GM19395 (cell line): ENCODE measurements around the gene TNRC6B.

Source experiments
- ATAC-seq: cut with Tn5 transposase; IDR thresholded peaks from one replicate; pipeline ENCODE4 v1.9.1; 2021; ENCODE audit warnings: mild to moderate bottlenecking, moderate library complexity; ENCODE audit not compliant: unreplicated experiment

Gene TNRC6B

GRCh38 chr22:40238425-40239344, 61.0 kb downstream of the TNRC6B start:
- ATAC-seq, result no peak

DNA sequence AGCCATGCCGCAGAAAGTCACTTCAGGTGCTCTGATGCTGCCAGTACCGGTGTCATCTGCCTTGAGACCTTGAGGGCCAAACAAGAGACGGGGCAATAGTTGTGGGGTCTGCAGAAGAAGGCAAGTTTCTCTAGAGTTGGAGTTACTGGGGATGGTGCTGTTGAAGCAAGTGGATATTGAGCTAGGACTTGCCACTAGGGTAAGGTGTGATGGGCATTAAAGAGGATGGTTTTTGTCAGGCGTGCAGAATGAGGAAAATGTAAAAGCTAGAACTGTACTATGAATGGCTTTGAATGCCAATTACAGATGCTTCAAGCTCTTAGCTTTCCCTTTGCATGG, 61.6 kb downstream of the TNRC6B start:
- no peak for ATAC-seq

GRCh38 chr22:40240160-40240559, 62.4 kb downstream of the TNRC6B start:
- ATAC-seq, result no peak

- ATAC-seq, result no peak
Measured at GRCh38 chr22:40240686-40241085, 63.0 kb downstream of the TNRC6B start.

DNA sequence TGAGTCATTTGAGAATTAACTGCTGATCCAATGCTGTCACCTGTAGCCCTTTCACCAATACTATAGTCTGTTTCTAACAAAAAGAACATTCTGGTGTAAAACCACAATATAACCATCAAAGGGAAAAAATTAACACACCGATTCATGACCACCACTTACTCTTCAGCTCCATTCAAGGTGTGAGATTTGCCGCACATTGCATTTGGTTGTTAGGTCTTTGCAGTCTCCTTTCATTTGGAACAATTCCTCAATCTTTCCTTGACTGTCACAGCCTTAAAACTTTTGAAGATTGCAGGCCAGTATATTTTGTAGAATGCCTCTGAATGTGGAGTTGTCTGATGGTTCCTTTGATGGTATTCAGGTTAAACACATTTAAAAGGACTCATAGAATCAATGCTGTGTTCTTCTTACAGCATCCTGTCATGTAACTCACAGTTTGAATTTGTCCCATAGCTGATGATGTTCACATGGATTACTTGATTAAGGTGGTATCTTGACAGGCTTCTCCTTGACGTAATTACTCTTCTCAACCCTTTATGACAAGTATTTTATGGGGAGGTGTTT, 63.6 kb downstream of the TNRC6B start:
- ATAC-seq, result no peak

GRCh38 chr22:40243891-40244290, 66.2 kb downstream of the TNRC6B start:
- no peak for ATAC-seq

- no peak for ATAC-seq
Measured at GRCh38 chr22:40244586-40244985, 66.9 kb downstream of the TNRC6B start.

GRCh38 chr22:40247976-40248375, 70.3 kb downstream of the TNRC6B start:
- no peak for ATAC-seq

DNA sequence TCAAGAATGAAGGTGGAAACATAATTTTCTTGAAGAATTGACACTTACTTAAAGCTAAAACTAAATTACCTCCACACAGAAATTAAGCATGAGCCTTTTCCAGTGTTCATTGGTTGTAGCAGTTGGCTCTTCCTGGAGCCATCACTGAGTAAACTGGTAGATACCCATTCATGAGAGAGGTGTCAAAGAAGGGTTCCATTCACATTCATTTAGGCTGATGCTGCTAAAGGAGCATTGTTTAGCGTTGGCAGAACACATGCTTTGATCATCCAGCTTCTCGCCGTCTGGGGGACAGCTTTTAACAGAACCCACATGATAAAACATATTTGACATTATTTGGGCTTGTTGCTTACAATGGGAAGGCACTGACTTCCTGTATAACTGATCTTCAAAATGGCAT, 71.6 kb downstream of the TNRC6B start:
- no peak for ATAC-seq

- ATAC-seq, result no peak
Measured at GRCh38 chr22:40250608-40251007, 72.9 kb downstream of the TNRC6B start.

DNA sequence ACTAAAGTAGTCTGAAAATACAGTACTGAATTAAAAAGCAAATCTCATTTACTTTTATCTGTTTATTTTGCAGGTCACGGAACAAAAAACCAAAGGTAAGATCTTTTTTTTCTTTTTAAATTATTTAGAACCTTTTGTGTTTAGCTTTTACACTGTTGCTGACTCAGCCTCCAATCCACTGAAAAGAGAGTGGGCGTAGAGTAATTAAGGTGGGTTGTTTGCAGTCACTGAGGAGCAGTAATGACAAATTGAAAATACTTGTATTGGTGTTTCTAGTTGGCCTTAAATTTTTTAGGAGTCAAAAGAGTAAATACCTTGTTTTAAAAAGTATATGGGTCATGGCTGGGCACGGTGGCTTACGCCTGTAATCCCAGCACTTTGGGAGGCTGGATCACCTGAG, 73.4 kb downstream of the TNRC6B start:
- ATAC-seq, result no peak

DNA sequence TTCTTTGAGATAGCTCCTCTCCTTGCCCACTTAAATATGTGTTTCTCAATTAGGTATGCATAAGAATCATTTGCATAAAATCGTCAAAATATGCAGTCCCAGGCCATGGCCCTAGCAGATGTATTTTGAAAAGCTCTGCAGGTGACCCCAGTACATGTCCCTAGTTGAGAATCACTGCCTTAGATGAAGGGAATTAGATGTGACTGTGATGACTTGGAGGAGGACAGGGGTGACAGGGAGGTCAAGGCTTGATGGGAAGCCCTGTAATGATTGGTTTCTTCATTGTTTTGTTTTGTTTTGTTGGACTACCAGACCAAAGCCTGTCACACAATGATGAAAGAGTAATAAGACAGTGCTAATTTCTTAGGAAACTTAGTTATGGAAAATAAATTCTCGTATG, 74.4 kb downstream of the TNRC6B start:
- no peak for ATAC-seq

DNA sequence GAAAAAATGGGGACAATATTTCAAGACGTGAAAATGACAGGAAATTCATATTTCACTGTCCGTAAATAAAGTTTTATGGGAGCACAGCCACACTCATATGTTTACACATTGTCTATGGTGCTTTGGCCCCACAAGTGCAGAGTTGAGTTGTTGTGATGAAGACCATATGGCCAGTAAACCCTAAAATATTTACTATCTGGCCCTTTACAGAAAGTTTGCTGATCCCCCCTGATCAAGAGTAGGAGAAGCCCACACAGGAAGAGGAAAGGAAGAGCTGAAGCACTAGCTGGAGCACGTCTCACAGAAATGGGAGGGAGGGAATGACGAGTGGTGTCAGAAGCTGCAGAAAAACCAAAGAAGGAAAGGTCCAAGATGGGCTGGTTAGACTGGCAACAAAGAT, 78.8 kb downstream of the TNRC6B start:
- no peak for ATAC-seq

- ATAC-seq, result no peak
Measured at GRCh38 chr22:40258017-40258416, 80.3 kb downstream of the TNRC6B start.

DNA sequence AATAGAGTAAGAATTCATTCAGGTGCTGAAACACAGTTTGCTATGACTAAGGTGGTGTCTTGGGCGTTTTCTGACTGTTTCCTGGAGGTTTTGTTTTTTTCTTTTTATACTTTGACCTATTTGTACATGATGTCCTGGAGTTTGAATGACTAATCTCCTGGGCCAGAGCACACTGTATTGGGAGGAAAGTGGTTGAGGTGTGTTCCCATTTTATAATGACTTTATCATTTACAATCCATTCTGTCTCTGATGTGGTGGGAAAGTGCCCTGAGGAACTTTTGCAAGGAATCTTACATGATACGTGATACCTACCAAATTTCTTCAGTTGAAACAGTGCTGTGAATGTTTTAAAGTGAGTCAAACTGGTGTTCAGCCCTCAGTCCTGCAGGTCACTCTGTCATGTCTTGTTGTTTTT, 80.8 kb downstream of the TNRC6B start:
- no peak for ATAC-seq

GRCh38 chr22:40261783-40262182, 84.1 kb downstream of the TNRC6B start:
- ATAC-seq, result no peak

- no peak for ATAC-seq
Measured at GRCh38 chr22:40263191-40263590, 85.5 kb downstream of the TNRC6B start.

DNA sequence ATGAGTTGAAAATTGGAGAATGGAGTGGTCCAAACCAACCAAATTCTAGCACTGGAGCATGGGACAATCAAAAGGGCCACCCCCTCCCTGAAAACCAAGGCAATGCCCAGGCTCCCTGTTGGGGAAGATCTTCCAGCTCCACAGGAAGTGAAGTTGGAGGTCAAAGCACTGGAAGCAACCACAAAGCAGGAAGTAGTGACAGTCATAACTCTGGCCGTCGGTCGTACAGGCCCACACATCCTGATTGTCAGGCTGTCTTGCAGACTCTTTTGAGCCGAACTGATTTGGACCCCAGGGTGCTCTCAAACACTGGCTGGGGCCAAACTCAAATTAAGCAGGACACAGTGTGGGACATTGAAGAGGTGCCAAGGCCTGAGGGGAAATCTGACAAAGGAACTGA, 88.1 kb downstream of the TNRC6B start:
- no peak for ATAC-seq

GRCh38 chr22:40270031-40270430, 92.3 kb downstream of the TNRC6B start:
- ATAC-seq, result no peak

GRCh38 chr22:40270748-40271373, 93.1 kb downstream of the TNRC6B start:
- ATAC-seq, result no peak

DNA sequence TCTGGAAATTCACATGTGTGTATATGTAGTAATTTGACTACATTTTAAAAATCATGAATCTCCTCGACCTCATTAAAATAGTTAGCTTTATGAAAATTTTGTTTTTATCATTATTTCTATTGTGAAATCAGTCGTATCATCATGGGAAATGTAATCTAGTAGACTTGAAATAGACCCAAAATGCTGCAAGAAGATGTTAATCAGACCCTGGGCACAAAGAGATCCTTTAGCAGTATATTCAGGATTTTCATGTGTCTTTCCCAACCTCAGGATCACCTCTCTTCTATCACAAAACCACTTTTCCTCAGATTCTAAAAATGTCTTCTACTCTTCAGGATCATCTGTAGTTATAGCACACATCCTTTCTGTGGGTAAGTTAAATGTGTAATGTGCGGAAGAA, 93.7 kb downstream of the TNRC6B start:
- no peak for ATAC-seq

DNA sequence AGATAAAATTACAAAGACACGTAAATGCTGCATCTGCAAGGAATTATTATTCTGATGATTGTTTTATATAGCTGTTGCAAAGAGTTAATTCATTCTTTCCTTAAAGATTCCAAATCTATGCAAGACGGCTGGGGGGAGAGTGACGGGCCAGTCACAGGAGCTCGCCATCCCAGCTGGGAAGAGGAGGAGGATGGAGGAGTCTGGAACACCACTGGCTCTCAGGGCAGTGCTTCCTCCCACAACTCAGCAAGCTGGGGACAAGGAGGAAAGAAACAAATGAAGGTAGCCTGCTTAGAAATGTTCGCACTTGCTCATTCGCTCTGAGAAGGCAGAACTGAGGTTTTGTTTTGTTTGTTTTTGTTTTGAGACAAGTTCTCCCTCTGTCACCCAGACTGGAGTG, 95.6 kb downstream of the TNRC6B start:
- ATAC-seq, result no peak
